Parathyroid adenoma (tissue), 2 donors: ENCODE data around the gene CHI3L2.

Experiments used
- H2AFZ ChIP-seq: fragments of 300-600 bp; sonication (generic); one replicate; pipeline ENCODE4 v1.7.0; 2017; ENCODE audit warnings: antibody characterized with exemption, mild to moderate bottlenecking
- H3K27ac ChIP-seq: fragments of 300-600 bp; sonication (generic); one replicate; pipeline ENCODE4 v1.7.0; 2017
- H3K27me3 ChIP-seq: fragments of 300-600 bp; sonication (generic); one replicate; pipeline ENCODE4 v1.7.0; 2017; ENCODE audit warnings: low read length; ENCODE audit not compliant: control insufficient read depth, insufficient read depth
- H3K36me3 ChIP-seq: fragments of 300-600 bp; sonication (generic); one replicate; pipeline ENCODE4 v1.7.0; 2017; ENCODE audit warnings: low read length; ENCODE audit not compliant: control insufficient read depth, insufficient read depth
- H3K4me1 ChIP-seq: fragments of 300-600 bp; sonication (generic); one replicate; pipeline ENCODE4 v1.7.0; 2017; ENCODE audit warnings: control low read depth
- H3K4me2 ChIP-seq: fragments of 300-600 bp; sonication (generic); one replicate; pipeline ENCODE4 v1.7.0; 2017; ENCODE audit warnings: low read length
- H3K4me3 ChIP-seq: fragments of 300-600 bp; sonication (generic); one replicate; pipeline ENCODE4 v1.7.0; 2017; ENCODE audit warnings: low read depth, low read length
- H3K79me2 ChIP-seq: fragments of 300-600 bp; sonication (generic); one replicate; pipeline ENCODE4 v1.7.0; 2017; ENCODE audit warnings: control low read depth
- H3K9ac ChIP-seq: fragments of 300-600 bp; sonication (generic); one replicate; pipeline ENCODE4 v1.7.0; 2017; ENCODE audit warnings: mild to moderate bottlenecking
- H3K9me3 ChIP-seq: fragments of 300-600 bp; sonication (generic); one replicate; pipeline ENCODE4 v1.7.0; 2017; ENCODE audit warnings: low read length; ENCODE audit not compliant: control insufficient read depth
- CTCF ChIP-seq: fragments of 300-600 bp; sonication (generic); IDR thresholded peaks from one replicate; pipeline ENCODE4 v1.7.0; 2017; ENCODE audit warnings: antibody characterized with exemption, mild to moderate bottlenecking
- donor health status: primary hyperparathyroidism.

CHI3L2 gene

GRCh38 chr1:111201275-111202090, 26.0 kb upstream of the CHI3L2 start:
- peaks cover 16% of the 10 kb centered on the region for H3K4me1 ChIP-seq
- H3K36me3 ChIP-seq: no peaks in the 10 kb centered on the region
- no peaks in the 10 kb centered on the region for H3K27me3 ChIP-seq
- H3K9me3 ChIP-seq: no peaks in the 10 kb centered on the region
- no peak overlapping the region for H2AFZ ChIP-seq
- H3K27ac ChIP-seq: peak overlapping the region; percentile 32
- TF ChIP-seq CTCF: no peak
- no peak overlapping the region for H3K9ac ChIP-seq
- H3K4me3 ChIP-seq: peak overlapping the region; percentile 32
- peak overlapping the region; percentile 56 for H3K4me2 ChIP-seq
- H3K79me2 ChIP-seq: no peaks in the 10 kb centered on the region

- Histone ChIP-seq H3K9ac (no peak overlapping the region), H3K4me3 (no peak overlapping the region), H3K36me3 (no peaks in the 10 kb centered on the region), H3K27me3 (no peaks in the 10 kb centered on the region), H3K4me2 (peak overlapping the region; percentile 88), H2AFZ (no peak overlapping the region), H3K4me1 (peaks cover 16% of the 10 kb centered on the region), H3K9me3 (no peaks in the 10 kb centered on the region), H3K79me2 (no peaks in the 10 kb centered on the region), H3K27ac (no peak overlapping the region)
- TF ChIP-seq CTCF: no peak
Observed at GRCh38 chr1:111202366-111202706, 25.2 kb upstream of the CHI3L2 start.

GRCh38 chr1:111202707-111203623, 24.5 kb upstream of the CHI3L2 start:
- H3K4me3 ChIP-seq: peak overlapping the region; percentile 82
- no peaks in the 10 kb centered on the region for H3K36me3 ChIP-seq
- peak overlapping the region; percentile 73 for H2AFZ ChIP-seq
- no peak overlapping the region for H3K9ac ChIP-seq
- H3K27me3 ChIP-seq: no peaks in the 10 kb centered on the region
- peaks cover 16% of the 10 kb centered on the region for H3K4me1 ChIP-seq
- TF ChIP-seq CTCF: no peak
- H3K79me2 ChIP-seq: no peaks in the 10 kb centered on the region
- H3K9me3 ChIP-seq: no peaks in the 10 kb centered on the region
- peak overlapping the region; percentile 88 for H3K4me2 ChIP-seq
- peak overlapping the region; percentile 93 for H3K27ac ChIP-seq

- H2AFZ ChIP-seq: peak overlapping the region; percentile 83
- peak overlapping the region; percentile 96 for H3K9ac ChIP-seq
- no peaks in the 10 kb centered on the region for H3K36me3 ChIP-seq
- H3K4me2 ChIP-seq: peak overlapping the region; percentile 88
- no peak for TF ChIP-seq CTCF
- H3K4me3 ChIP-seq: peak overlapping the region; percentile 82
- H3K4me1 ChIP-seq: peaks cover 16% of the 10 kb centered on the region
- no peaks in the 10 kb centered on the region for H3K79me2 ChIP-seq
- no peaks in the 10 kb centered on the region for H3K27me3 ChIP-seq
- H3K9me3 ChIP-seq: no peaks in the 10 kb centered on the region
- peak overlapping the region; percentile 93 for H3K27ac ChIP-seq
Observed at GRCh38 chr1:111203681-111204200, 23.8 kb upstream of the CHI3L2 start.
